ENCODE data around the gene CACNB1. TPM values are rescaled to one million over a fixed set of nuclear protein-coding genes. Genes with fewer than 3 reads are reported as not detected.

Gene CACNB1
- total RNA-seq, 3 donors from 2014 or later (not counting 1 experiment from before 2014, with no cell fraction given), result 23.7 to 28.5 (median 28.1) TPM

DNA sequence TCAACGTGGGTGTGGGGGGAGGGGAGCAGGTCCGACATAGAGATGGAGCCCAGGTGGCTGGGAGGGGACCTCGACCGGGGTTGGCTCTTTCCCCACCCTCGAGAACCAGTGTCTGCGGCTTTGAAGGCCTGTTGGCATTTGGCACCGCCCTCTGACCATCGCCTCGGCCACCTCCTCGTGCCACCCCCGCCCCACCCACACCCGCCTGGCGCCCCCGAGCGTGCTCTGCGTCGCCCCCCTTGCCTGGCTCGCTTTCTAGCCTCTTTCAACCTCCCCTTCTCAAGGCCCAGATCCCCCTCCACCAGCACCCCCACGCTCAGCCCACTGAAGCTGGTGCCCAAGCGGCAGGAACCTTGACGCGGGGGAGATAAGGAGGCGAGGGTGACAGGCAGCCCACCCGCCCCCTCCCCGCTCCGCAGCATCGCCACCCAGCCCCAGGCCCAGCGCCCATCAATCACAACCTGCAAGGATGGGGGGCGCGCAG, 619 bp downstream of the CACNB1 start:
- H3K27me3 Mint-ChIP-seq (ENCODE audit: low read depth in 2 of 2), result no peaks in the 10 kb centered on the region
- H3K4me1 ChIP-seq (ENCODE audit: control insufficient read depth, insufficient read depth, low read length), result peaks cover 60% of the 10 kb centered on the region

DNA sequence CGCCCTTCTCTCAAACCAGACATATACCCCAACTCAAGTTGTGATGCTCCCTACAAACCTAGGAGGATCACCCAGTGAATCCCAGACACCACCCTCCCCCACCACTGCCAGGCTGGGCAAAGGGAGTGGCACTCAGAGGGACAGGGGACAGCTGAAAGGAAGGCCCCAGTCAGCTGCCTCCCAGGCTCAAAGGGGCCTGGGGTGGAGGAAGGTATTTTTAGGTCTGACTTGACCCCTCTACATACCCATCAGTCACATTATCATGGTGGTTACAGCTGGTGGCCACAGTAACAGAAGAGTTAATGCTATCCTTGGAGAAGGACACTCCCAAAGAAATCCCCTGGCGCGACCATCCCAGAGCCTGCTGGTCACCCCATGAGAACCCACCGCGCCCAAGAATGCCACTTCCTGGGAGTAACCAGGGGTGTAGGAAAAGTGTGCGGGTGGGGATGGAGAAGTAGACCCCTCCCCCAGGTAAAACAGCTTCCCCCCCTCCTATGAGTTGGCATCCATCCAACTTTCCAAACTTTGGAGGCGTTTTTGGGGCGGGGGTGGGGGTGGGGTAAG, 1.1 kb downstream of the CACNB1 start:
- H3K9me3 ChIP-seq (ENCODE audit: control insufficient read depth, insufficient read depth, low read length), result no peaks in the 10 kb centered on the region
- no peak for DNase-seq
- Mint-ChIP-seq H3K4me1 (peaks cover 35 to 64% of the 10 kb centered on the region in 2 donors), H3K9me3 (no peaks in the 10 kb centered on the region), H3K4me3 (peak overlapping the region; percentile 68), H3K27ac (peak overlapping the region; percentile 72 to 98), H3K36me3 (no peaks in the 10 kb centered on the region), H3K27me3 (ENCODE audit: low read depth in 2 of 2) (no peaks in the 10 kb centered on the region)
- no peak for ATAC-seq
- WGBS (ENCODE audit: insufficient coverage), result 64% methylated on average over 2 of the region's 8 CpGs
- H3K4me3 ChIP-seq (ENCODE audit: low read length), result peak overlapping the region; percentile 9
- H3K36me3 ChIP-seq (ENCODE audit: control insufficient read depth, insufficient read depth, low read length), result peaks cover 12% of the 10 kb centered on the region
- no peaks in the 10 kb centered on the region for H3K27me3 ChIP-seq (ENCODE audit: control insufficient read depth, insufficient read depth, low read length)
- H3K4me1 ChIP-seq (ENCODE audit: control insufficient read depth, insufficient read depth, low read length), result peaks cover 54% of the 10 kb centered on the region
- intact Hi-C loops (cut with micrococcal nuclease), result no loop called here
- H3K27ac ChIP-seq (ENCODE audit: low read length), result peak overlapping the region; percentile 39
- TF ChIP-seq, protein P1, sequence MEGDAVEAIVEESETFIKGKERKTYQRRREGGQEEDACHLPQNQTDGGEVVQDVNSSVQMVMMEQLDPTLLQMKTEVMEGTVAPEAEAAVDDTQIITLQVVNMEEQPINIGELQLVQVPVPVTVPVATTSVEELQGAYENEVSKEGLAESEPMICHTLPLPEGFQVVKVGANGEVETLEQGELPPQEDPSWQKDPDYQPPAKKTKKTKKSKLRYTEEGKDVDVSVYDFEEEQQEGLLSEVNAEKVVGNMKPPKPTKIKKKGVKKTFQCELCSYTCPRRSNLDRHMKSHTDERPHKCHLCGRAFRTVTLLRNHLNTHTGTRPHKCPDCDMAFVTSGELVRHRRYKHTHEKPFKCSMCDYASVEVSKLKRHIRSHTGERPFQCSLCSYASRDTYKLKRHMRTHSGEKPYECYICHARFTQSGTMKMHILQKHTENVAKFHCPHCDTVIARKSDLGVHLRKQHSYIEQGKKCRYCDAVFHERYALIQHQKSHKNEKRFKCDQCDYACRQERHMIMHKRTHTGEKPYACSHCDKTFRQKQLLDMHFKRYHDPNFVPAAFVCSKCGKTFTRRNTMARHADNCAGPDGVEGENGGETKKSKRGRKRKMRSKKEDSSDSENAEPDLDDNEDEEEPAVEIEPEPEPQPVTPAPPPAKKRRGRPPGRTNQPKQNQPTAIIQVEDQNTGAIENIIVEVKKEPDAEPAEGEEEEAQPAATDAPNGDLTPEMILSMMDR (IDR thresholded peaks at IDR 0.05), result no peak

More for the DNA sequence above, 619 bp downstream of the CACNB1 start:
- peak in 1 of 2 donors; percentile 39 for DNase-seq
- Mint-ChIP-seq H3K4me1 (peaks cover 35 to 69% of the 10 kb centered on the region in 2 donors), H3K36me3 (no peaks in the 10 kb centered on the region), H3K9me3 (no peaks in the 10 kb centered on the region), H3K4me3 (peak overlapping the region; percentile 80), H3K27ac (peak overlapping the region in 1 of 2 donors; percentile 98)
- ATAC-seq, result no peak
- Histone ChIP-seq H3K9me3 (ENCODE audit: control insufficient read depth, insufficient read depth, low read length) (no peaks in the 10 kb centered on the region), H3K4me3 (ENCODE audit: low read length) (peak overlapping the region; percentile 72), H3K36me3 (ENCODE audit: control insufficient read depth, insufficient read depth, low read length) (peaks cover 17% of the 10 kb centered on the region), H3K27ac (ENCODE audit: low read length) (no peak overlapping the region), H3K27me3 (ENCODE audit: control insufficient read depth, insufficient read depth, low read length) (no peaks in the 10 kb centered on the region)
- intact Hi-C loops (cut with micrococcal nuclease), result no loop called here
- TF ChIP-seq, protein P1 (IDR thresholded peaks at IDR 0.05), result no peak
- under 1% methylated on average over 29 of the region's 30 CpGs for WGBS (ENCODE audit: insufficient coverage)

- H3K9me3 Mint-ChIP-seq, result no peaks in the 10 kb centered on the region
- H3K4me1 Mint-ChIP-seq, result peaks cover 28 to 57% of the 10 kb centered on the region in 2 donors
- peak in 1 of 2 donors; percentile 57 for DNase-seq
These were observed 1.8 kb downstream of the CACNB1 start for GRCh38 chr17:39195568-39196160.

More at GRCh38 chr17:39195568-39196160, 1.8 kb downstream of the CACNB1 start:
- Histone ChIP-seq H3K9me3 (ENCODE audit: control insufficient read depth, insufficient read depth, low read length) (no peaks in the 10 kb centered on the region), H3K36me3 (ENCODE audit: control insufficient read depth, insufficient read depth, low read length) (peaks cover 12% of the 10 kb centered on the region), H3K4me1 (ENCODE audit: control insufficient read depth, insufficient read depth, low read length) (peaks cover 48% of the 10 kb centered on the region), H3K27me3 (ENCODE audit: control insufficient read depth, insufficient read depth, low read length) (no peaks in the 10 kb centered on the region), H3K4me3 (ENCODE audit: low read length) (no peak overlapping the region), H3K27ac (ENCODE audit: low read length) (peak overlapping the region; percentile 39)
- ATAC-seq, result peak in 1 of 3 donors; percentile 10
- H3K4me3 Mint-ChIP-seq, result peak overlapping the region; percentile 68
- intact Hi-C loops (cut with micrococcal nuclease), result no loop called here
- no peaks in the 10 kb centered on the region for H3K27me3 Mint-ChIP-seq (ENCODE audit: low read depth in 2 of 2)
- TF ChIP-seq, protein P1 (IDR thresholded peaks at IDR 0.05), result no peak
- 18% methylated on average over 8 of the region's 8 CpGs for WGBS (ENCODE audit: insufficient coverage)
- peak overlapping the region; percentile 72 to 84 for H3K27ac Mint-ChIP-seq
- no peaks in the 10 kb centered on the region for H3K36me3 Mint-ChIP-seq
